ENCODE measurements around the gene LMAN2. TPM values are rescaled to one million over a fixed set of nuclear protein-coding genes. Genes with fewer than 3 reads are reported as not detected.

Gene LMAN2
- total RNA-seq, 1 experiment from 2014 or later, result 106 TPM

DNA sequence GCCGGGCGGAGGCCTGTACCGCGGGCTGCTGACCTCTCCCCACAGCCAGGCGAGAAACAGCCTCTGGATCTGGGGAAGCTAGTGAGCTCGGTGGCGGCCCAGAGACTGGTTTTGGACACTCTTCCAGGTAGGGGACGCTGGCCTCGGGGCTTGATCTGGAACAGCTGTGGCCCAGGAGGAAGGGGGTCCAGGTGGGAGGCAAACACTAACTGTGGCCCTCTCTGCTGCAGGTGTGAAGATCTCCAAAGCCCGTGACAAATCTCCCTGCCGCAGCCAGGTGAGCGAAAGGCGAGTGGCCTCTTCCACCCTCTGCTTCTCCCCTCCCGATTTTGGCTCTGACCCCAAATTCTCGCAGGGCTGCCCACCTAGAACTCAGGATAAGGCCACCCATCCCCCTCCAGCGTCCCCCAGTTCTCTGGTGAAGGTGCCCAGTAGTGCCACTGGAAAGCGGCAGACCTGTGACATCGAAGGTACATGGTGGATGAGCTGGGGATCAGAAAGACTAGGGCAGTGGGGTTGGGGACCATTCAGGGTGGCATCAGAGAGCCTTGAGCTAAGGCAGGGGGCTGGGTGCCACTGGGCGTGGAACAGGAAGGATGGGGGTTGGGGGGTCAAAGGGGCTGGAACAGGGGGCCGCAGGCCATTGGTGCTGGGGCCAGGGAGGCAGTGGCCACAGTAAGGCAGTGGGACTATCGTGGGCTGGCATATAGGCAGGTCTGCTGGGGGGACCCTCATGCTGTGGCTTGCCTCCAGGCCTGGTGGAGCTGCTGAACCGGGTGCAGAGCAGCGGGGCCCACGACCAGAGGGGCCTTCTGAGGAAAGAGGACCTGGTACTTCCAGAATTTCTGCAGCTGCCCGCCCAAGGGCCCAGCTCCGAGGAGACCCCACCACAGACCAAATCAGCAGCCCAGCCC lies 19.9 kb upstream of the LMAN2 start:
- Histone ChIP-seq H2AK5ac (ENCODE audit: insufficient read length, low read length) (no peak overlapping the region), H3K9me3 (ENCODE audit: control insufficient read depth, low read depth, low read length) (no peaks in the 10 kb centered on the region), H3K79me1 (ENCODE audit: insufficient read depth, low read depth, low read length, poor library complexity, severe bottlenecking) (no peaks in the 10 kb centered on the region), H3K9ac (ENCODE audit: extremely low read depth, insufficient read length, low read length) (peak overlapping the region; percentile 58), H3K14ac (ENCODE audit: insufficient read depth, low read length) (peak overlapping the region; percentile 37; the same call in 1 of the 2 replicates), H2BK5ac (ENCODE audit: insufficient read length, low read length) (no peak overlapping the region), H2AFZ (ENCODE audit: low read length) (no peak overlapping the region), H3K4me2 (ENCODE audit: insufficient read depth, insufficient read length, low read length) (peak overlapping the region; percentile 70), H3K23ac (ENCODE audit: insufficient read length, low read depth, low read length) (no peak overlapping the region), H3K27ac (ENCODE audit: insufficient read length, low read depth, low read length) (no peak overlapping the region), H3T11ph (ENCODE audit: low read length) (no peak overlapping the region), H3K27me3 (ENCODE audit: insufficient read depth, low read length) (no peaks in the 10 kb centered on the region; the same call in 1 of the 2 replicates), H2BK12ac (ENCODE audit: insufficient read length, low read depth, low read length) (no peak overlapping the region), H3K56ac (ENCODE audit: insufficient read length, low read depth, low read length) (no peak overlapping the region), H2BK15ac (ENCODE audit: low read depth, low read length) (no peak overlapping the region), H3K23me2 (ENCODE audit: insufficient read length, low read depth, low read length, poor library complexity, severe bottlenecking) (peaks cover 10% of the 10 kb centered on the region), H4K20me1 (ENCODE audit: control insufficient read depth, insufficient read depth, insufficient read length) (no peaks in the 10 kb centered on the region), H3K18ac (ENCODE audit: insufficient read length, low read depth, low read length) (peak overlapping the region; percentile 47), H4K5ac (ENCODE audit: insufficient read length, low read depth, low read length) (no peak overlapping the region), H4K8ac (replicated peaks; ENCODE audit: insufficient read length, low read depth, low read length) (no peak overlapping the region), H4K91ac (ENCODE audit: insufficient read length, low read depth, low read length) (no peak overlapping the region), H3K4me1 (ENCODE audit: insufficient read depth, low read length) (peaks cover 6% of the 10 kb centered on the region; the same call in 1 of the 2 replicates), H3K79me2 (ENCODE audit: insufficient read depth, low read length) (no peaks in the 10 kb centered on the region), H2BK20ac (ENCODE audit: low read depth, low read length, poor library complexity, severe bottlenecking) (no peak overlapping the region), H2BK120ac (ENCODE audit: low read depth, low read length, poor library complexity, severe bottlenecking) (no peak overlapping the region), H3K4ac (ENCODE audit: low read depth, low read length) (no peak overlapping the region)
- TF ChIP-seq, protein P1, sequence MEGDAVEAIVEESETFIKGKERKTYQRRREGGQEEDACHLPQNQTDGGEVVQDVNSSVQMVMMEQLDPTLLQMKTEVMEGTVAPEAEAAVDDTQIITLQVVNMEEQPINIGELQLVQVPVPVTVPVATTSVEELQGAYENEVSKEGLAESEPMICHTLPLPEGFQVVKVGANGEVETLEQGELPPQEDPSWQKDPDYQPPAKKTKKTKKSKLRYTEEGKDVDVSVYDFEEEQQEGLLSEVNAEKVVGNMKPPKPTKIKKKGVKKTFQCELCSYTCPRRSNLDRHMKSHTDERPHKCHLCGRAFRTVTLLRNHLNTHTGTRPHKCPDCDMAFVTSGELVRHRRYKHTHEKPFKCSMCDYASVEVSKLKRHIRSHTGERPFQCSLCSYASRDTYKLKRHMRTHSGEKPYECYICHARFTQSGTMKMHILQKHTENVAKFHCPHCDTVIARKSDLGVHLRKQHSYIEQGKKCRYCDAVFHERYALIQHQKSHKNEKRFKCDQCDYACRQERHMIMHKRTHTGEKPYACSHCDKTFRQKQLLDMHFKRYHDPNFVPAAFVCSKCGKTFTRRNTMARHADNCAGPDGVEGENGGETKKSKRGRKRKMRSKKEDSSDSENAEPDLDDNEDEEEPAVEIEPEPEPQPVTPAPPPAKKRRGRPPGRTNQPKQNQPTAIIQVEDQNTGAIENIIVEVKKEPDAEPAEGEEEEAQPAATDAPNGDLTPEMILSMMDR (conservative IDR thresholded peaks at IDR 0.05), result no peak
- WGBS (ENCODE audit: extremely low coverage, insufficient read length, low lambda C conversion rate), result no CpG with 5 or more reads among the region's 26 CpGs
- Mint-ChIP-seq H3K36me3 (ENCODE audit: insufficient read depth in 1 of 3, low read depth in 3 of 3) (peaks cover 8 to 22% (median 8%) of the 10 kb centered on the region in 3 experiments), H3K27ac (peak overlapping the region in 2 of 3 experiments; percentile 35 to 78; a peak in 1 of 7 replicates), H3K27me3 (ENCODE audit: low read depth) (peaks cover 17% of the 10 kb centered on the region), H3K4me3 (peak overlapping the region; percentile 70 to 84), H3K9me3 (no peaks in the 10 kb centered on the region; a peak in 1 of 5 replicates), H3K4me1 (peaks cover 33 to 58% of the 10 kb centered on the region in 2 experiments)
- DNase-seq, result no peak
